Measurements from ENCODE around the gene PRKCE.

Gene PRKCE

GRCh38 chr2:45725731-45726130 is 74.3 kb downstream of the PRKCE start:
- no peak for DNase-seq (ENCODE audit: low read depth, low spot score)

- DNase-seq (ENCODE audit: low read depth, low spot score), result no peak
Measured at GRCh38 chr2:45726188-45726587, 74.7 kb downstream of the PRKCE start.

- DNase-seq (ENCODE audit: low read depth, low spot score), result no peak
Measured at GRCh38 chr2:45728458-45728942, 77.0 kb downstream of the PRKCE start.

GRCh38 chr2:45729753-45730512 is 78.5 kb downstream of the PRKCE start:
- no peak for DNase-seq (ENCODE audit: low read depth, low spot score)

- no peak for DNase-seq (ENCODE audit: low read depth, low spot score)
Measured at GRCh38 chr2:45731141-45731540, 79.7 kb downstream of the PRKCE start.

- no peak for DNase-seq (ENCODE audit: low read depth, low spot score)
Measured at GRCh38 chr2:45732436-45732835, 81.0 kb downstream of the PRKCE start.

GRCh38 chr2:45732946-45733345 is 81.5 kb downstream of the PRKCE start:
- DNase-seq (ENCODE audit: low read depth, low spot score), result no peak

- DNase-seq (ENCODE audit: low read depth, low spot score), result no peak
Measured at GRCh38 chr2:45734336-45734735, 82.9 kb downstream of the PRKCE start.

- DNase-seq (ENCODE audit: low read depth, low spot score), result no peak
Measured at GRCh38 chr2:45734952-45735351, 83.5 kb downstream of the PRKCE start.

GRCh38 chr2:45736757-45737704 is 85.6 kb downstream of the PRKCE start:
- DNase-seq (ENCODE audit: low read depth, low spot score), result no peak

GRCh38 chr2:45739796-45740485 is 88.5 kb downstream of the PRKCE start:
- no peak for DNase-seq (ENCODE audit: low read depth, low spot score)

GRCh38 chr2:45741161-45741850 is 89.8 kb downstream of the PRKCE start:
- no peak for DNase-seq (ENCODE audit: low read depth, low spot score)

- peak; percentile 70 for DNase-seq (ENCODE audit: low read depth, low spot score)
Measured at GRCh38 chr2:45743531-45744396, 92.3 kb downstream of the PRKCE start.

GRCh38 chr2:45745231-45745630 is 93.8 kb downstream of the PRKCE start:
- no peak for DNase-seq (ENCODE audit: low read depth, low spot score)

- DNase-seq (ENCODE audit: low read depth, low spot score), result no peak
Measured at GRCh38 chr2:45746888-45747287, 95.4 kb downstream of the PRKCE start.

GRCh38 chr2:45747363-45747762 is 95.9 kb downstream of the PRKCE start:
- no peak for DNase-seq (ENCODE audit: low read depth, low spot score)

- peak; percentile 32 for DNase-seq (ENCODE audit: low read depth, low spot score)
Measured at GRCh38 chr2:45748239-45748638, 96.8 kb downstream of the PRKCE start.

GRCh38 chr2:45750001-45750400 is 98.5 kb downstream of the PRKCE start:
- DNase-seq (ENCODE audit: low read depth, low spot score), result no peak

GRCh38 chr2:45750484-45750883 is 99.0 kb downstream of the PRKCE start:
- no peak for DNase-seq (ENCODE audit: low read depth, low spot score)

GRCh38 chr2:45753381-45753780 is 101.9 kb downstream of the PRKCE start:
- DNase-seq (ENCODE audit: low read depth, low spot score), result no peak

Data from smooth muscle cell of the brain vasculature (primary cell).